Measurements from ENCODE around the gene GCN1.

GCN1 gene

GRCh38 chr12:120234643-120235368, 40.3 kb upstream of the GCN1 start (continued):
- TF ChIP-seq ZNF335 (tag by site-specific recombination; conservative IDR thresholded peaks at IDR 0.05) (0 out of 2 replicates have a peak, but pooled peaks have one; percentile 24), ZNF670 (tag by site-specific recombination; IDR thresholded peaks at IDR 0.05; ENCODE audit: low read depth) (no peak), ZNF629 (tag by site-specific recombination; IDR thresholded peaks at IDR 0.05) (peak; percentile 75), GLIS1 (tag by site-specific recombination; IDR thresholded peaks at IDR 0.05) (peak; percentile 54)

- ChIA-PET CTCF (interaction anchor here (0.6 to 14.3 kb wide), 12 partner anchors 10 to 482 kb away, joined by 3 to 581 read pairs (median 8); partner anchors contain the start of genes PXN, RNU4-1, RNU4-2 and RPLP0), POLR2A (interaction anchor here (0.5 to 10.5 kb wide), 13 partner anchors 18 to 797 kb away, joined by 3 to 194 read pairs (median 5); partner anchors contain the start of genes PXN, RNU4-1, RNU4-2 and RPLP0)
- peaks cover 48% of the 10 kb centered on the region for H3K4me1 ChIP-seq (ENCODE audit: control insufficient read depth, insufficient read depth, low read length)
- no peaks in the 10 kb centered on the region for H3K9me3 ChIP-seq (ENCODE audit: control insufficient read depth, insufficient read depth, low read depth, low read length)
- peak overlapping the region; percentile 59 for H3K27ac ChIP-seq (ENCODE audit: extremely low read depth, low read depth, low read length)
- peaks cover 0 to 4% of the 10 kb centered on the region in 2 experiments; a peak in 1 of 3 replicates for H3K36me3 ChIP-seq (ENCODE audit: control insufficient read depth in 2 of 2, insufficient read depth in 1 of 2, low read length in 2 of 2)
- H3K4me3 ChIP-seq (ENCODE audit: low read depth, low read length): no peak overlapping the region
- TF ChIP-seq ZXDB (tag by site-specific recombination; IDR thresholded peaks at IDR 0.05) (peak; percentile 19; the same call in 1 of the 2 replicates), ZBTB44 (tag by site-specific recombination; IDR thresholded peaks at IDR 0.05) (0 out of 2 replicates have a peak, but pooled peaks have one; percentile 5), PRDM2 (tag by site-specific recombination; IDR thresholded peaks at IDR 0.05; ENCODE audit: borderline replicate concordance) (no peak), ZNF600 (tag by site-specific recombination; IDR thresholded peaks at IDR 0.05) (0 out of 2 replicates have a peak, but pooled peaks have one; percentile 27), INSM2 (tag by site-specific recombination; IDR thresholded peaks at IDR 0.05) (0 out of 2 replicates have a peak, but pooled peaks have one; percentile 33), ZNF629 (tag by site-specific recombination; IDR thresholded peaks at IDR 0.05) (peak; percentile 77), PRDM6 (tag by site-specific recombination; IDR thresholded peaks at IDR 0.05) (no peak), ZBTB10 (tag by site-specific recombination; IDR thresholded peaks at IDR 0.05) (no peak), SCRT1 (tag by site-specific recombination; IDR thresholded peaks at IDR 0.05; ENCODE audit: borderline replicate concordance) (no peak), EGR2 (tag by site-specific recombination; IDR thresholded peaks at IDR 0.05; ENCODE audit: low read depth) (peak; percentile 61; the same call in 1 of the 2 replicates), GLIS2 (tag by site-specific recombination; IDR thresholded peaks at IDR 0.05) (peak; percentile 83), REST (tag by site-specific recombination; IDR thresholded peaks at IDR 0.05) (no peak)
Measured at GRCh38 chr12:120231316-120232011, 36.9 kb upstream of the GCN1 start.
